ENCODE measurements around the gene RNF217. TPM values are rescaled to one million over a fixed set of nuclear protein-coding genes. Genes with fewer than 3 reads are reported as not detected.

Gene RNF217
- total and polyA plus RNA-seq, 2 of the 8 experiments (the other 6 are each of a cell fraction or from before 2014, with no cell fraction given): 2.0 to 8.9 TPM

DNA sequence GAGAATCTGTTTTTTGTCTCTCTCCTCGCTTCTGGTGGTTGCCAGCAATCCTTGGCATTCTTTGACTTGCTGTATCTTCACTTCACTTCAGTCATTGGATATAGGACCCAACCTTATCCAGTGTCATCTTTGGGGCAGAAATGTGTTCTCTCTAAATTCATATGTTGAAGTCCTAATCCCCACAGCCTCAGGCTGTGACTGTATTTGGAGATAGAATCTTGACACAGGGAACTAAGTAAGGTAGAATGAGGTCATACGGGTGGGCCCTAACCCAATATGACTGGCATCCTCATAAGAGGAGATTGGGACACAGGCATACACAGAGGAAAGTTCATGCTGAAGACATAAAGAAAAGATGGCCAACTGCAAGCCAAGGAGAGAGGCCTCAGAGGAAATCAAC lies 139.4 kb downstream of the RNF217 start (continued):
- TF ChIP-seq EP300 (IDR thresholded peaks at IDR 0.05; ENCODE audit: borderline replicate concordance in 1 of 2, low read depth in 2 of 2, low read length in 2 of 2) (no peak), RFX5 (IDR thresholded peaks at IDR 0.05; ENCODE audit: borderline replicate concordance, low read depth, low read length) (no peak), SP4 (IDR thresholded peaks at IDR 0.05; ENCODE audit: low read length) (no peak), BCL11A (IDR thresholded peaks at IDR 0.05; ENCODE audit: low read depth in 2 of 2, low read length in 2 of 2) (no peak), EZH2 (IDR thresholded peaks at IDR 0.05; ENCODE audit: low read depth, low read length, severe bottlenecking) (no peak), MAFK (IDR thresholded peaks at IDR 0.05; ENCODE audit: low read depth, low read length) (no peak), RXRA (IDR thresholded peaks at IDR 0.05; ENCODE audit: insufficient read depth, low read depth, low read length) (no peak), RNF2 (IDR thresholded peaks at IDR 0.05; ENCODE audit: borderline replicate concordance, low read depth, low read length, missing control alignments, poor library complexity, severe bottlenecking) (no peak)

All from H1 (cell line).